A673 (cell line): Measurements from ENCODE around the gene LAMA3.

Experiments
- CTCF ChIP-seq: fragments of 300-800, 200-600 bp; sonication (generic); conservative IDR thresholded peaks from 2 replicates; pipeline ENCODE4 v1.5.1; 2017; ENCODE audit warnings: low read depth, mild to moderate bottlenecking, antibody characterized with exemption, low read length, moderate library complexity, mixed read lengths
- EZH2 ChIP-seq: fragments of 200-600 bp; sonication (generic); IDR thresholded peaks from 2 replicates; pipeline ENCODE4 v1.6.1; 2017; ENCODE audit warnings: borderline replicate concordance, low read depth, mild to moderate bottlenecking, mixed read lengths, antibody characterized with exemption, low read length; ENCODE audit not compliant: poor library complexity, severe bottlenecking

DNA sequence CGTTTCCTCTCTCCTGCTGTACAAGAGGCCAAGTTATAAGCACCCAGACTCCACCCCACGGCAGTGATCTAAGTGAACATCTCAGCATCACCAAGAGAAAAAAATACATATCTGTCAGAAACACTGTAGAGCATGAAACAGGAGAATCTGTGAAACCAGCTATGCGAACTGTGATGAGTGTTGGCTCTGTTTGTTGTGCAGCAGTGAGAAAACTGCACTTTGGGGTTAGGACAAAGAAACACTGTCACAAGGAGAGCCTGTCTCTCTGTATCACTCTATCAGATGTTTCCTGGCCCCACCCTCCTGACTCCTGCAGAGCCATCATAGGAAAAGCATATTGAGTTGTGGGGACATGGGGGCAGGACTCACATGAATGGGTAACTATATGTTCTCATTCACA, 87.1 kb downstream of the LAMA3 start:
- TF ChIP-seq CTCF (no peak), EZH2 (no peak)
